CD4-positive, alpha-beta memory T cell (primary cell): Measurements from ENCODE around the gene LRRC45. TPM values are rescaled to one million over a fixed set of nuclear protein-coding genes. Genes with fewer than 3 reads are reported as not detected.
"Not testable (repeated sequence)": the region's sequence is repeated elsewhere in the genome, so short reads cannot be mapped to it uniquely, and the experiment has no call there.

Experiments used
- CTCF ChIA-PET: fragments of 350-600 bp; sonication (Branson Sonifier 250); formaldehyde crosslinking; loops from one replicate; lab custom pipeline; 2021; ENCODE audit warnings: inconsistent platforms; ENCODE audit not compliant: partially characterized antibody; lab: Charles Lee
- POLR2A ChIA-PET: fragments of 350-600 bp; sonication (Branson Sonifier 250); formaldehyde crosslinking; loops from one replicate; lab custom pipeline; 2021; ENCODE audit not compliant: partially characterized antibody; lab: Charles Lee
- DNase-seq, 5 donors: peaks; one replicate each; pipeline versions ENCODE4 v3.0.0 to v3.0.0-alpha.2; 2020 to 2022; ENCODE audit warnings: mixed read lengths in 1 of 5
- H3K27ac ChIP-seq: one replicate; pipeline ENCODE4 v1.7.0; 2013; ENCODE audit warnings: low read depth, low read length
- H3K27me3 ChIP-seq: 2 replicates; pipeline ENCODE4 v1.7.0; 2013; ENCODE audit warnings: mild to moderate bottlenecking, low read length, moderate library complexity; ENCODE audit not compliant: insufficient read depth
- H3K36me3 ChIP-seq: 2 replicates; pipeline ENCODE4 v1.7.0; 2013; ENCODE audit warnings: mild to moderate bottlenecking, low read length, moderate library complexity; ENCODE audit not compliant: insufficient read depth
- H3K4me1 ChIP-seq: 2 replicates; pipeline ENCODE4 v1.7.0; 2013; ENCODE audit warnings: mild to moderate bottlenecking, low read length, moderate library complexity; ENCODE audit not compliant: insufficient read depth
- H3K4me3 ChIP-seq, 2 donors: one replicate each; pipeline ENCODE4 v1.7.0; 2013; ENCODE audit warnings: low read length in 2 of 2, mild to moderate bottlenecking in 1 of 2
- H3K9me3 ChIP-seq, 2 donors: one replicate each; pipeline ENCODE4 v1.7.0; 2013; ENCODE audit warnings: low read length in 2 of 2, control low read depth in 1 of 2; ENCODE audit not compliant: control insufficient read depth in 1 of 2
- H3K27ac Mint-ChIP-seq, 7 donors: one replicate each; pipeline ENCODE4 v1.8.0; 2020 to 2021; ENCODE audit warnings: mixed read lengths in 7 of 7, mild to moderate bottlenecking in 6 of 7, inconsistent platforms in 3 of 7, moderate library complexity in 3 of 7
- H3K27me3 Mint-ChIP-seq, 2 donors: one replicate each; pipeline ENCODE4 v1.8.0; 2020 to 2021; ENCODE audit warnings: mixed read lengths in 2 of 2
- H3K36me3 Mint-ChIP-seq, 2 donors: one replicate each; pipeline ENCODE4 v1.8.0; 2020 to 2021; ENCODE audit warnings: mixed read lengths in 2 of 2, inconsistent platforms in 1 of 2, mild to moderate bottlenecking in 1 of 2
- H3K4me1 Mint-ChIP-seq, 4 donors: one replicate each; pipeline ENCODE4 v1.8.0; 2020 to 2021; ENCODE audit warnings: mixed read lengths in 4 of 4, mild to moderate bottlenecking in 1 of 4
- H3K4me3 Mint-ChIP-seq, 8 donors: one replicate each; pipeline ENCODE4 v1.8.0; 2020 to 2021; ENCODE audit warnings: mixed read lengths in 8 of 8, mild to moderate bottlenecking in 7 of 8, moderate library complexity in 6 of 8, inconsistent platforms in 3 of 8
- H3K9me3 Mint-ChIP-seq, 8 donors: one replicate each; pipeline ENCODE4 v1.8.0; 2020 to 2021; ENCODE audit warnings: mixed read lengths in 8 of 8, mild to moderate bottlenecking in 5 of 8, inconsistent platforms in 3 of 8, moderate library complexity in 1 of 8
- intact Hi-C: fragments of 100-400 bp; cut with micrococcal nuclease; formaldehyde crosslinking; loops from one replicate; pipeline ENCODE4 v1.15.1; 2023
- polyA plus RNA-seq, 2 donors: library from polyadenylated mRNA; unstranded; fragments of 300-500 nt; fragmentation: Illumina TruSeq; gene quantifications; one replicate each; pipeline ENCODE4 v1.2.3, GENCODE V29; 2021
- total RNA-seq, 2 experiments: library from RNA; stranded (reverse); gene quantifications; one replicate each; pipeline ENCODE4 v1.2.3, GENCODE V29; 2021

LRRC45 gene
- total and polyA plus RNA-seq, 4 experiments from 2014 or later = 5.7 to 18.7 (median 13.1) TPM

- H3K4me1 Mint-ChIP-seq = peaks cover 20 to 43% (median 32%) of the 10 kb centered on the region in 4 donors
- Histone ChIP-seq H3K27me3 (no peaks in the 10 kb centered on the region), H3K27ac (no peak overlapping the region), H3K4me1 (peaks cover 31% of the 10 kb centered on the region), H3K9me3 (no peaks in the 10 kb centered on the region), H3K4me3 (no peak overlapping the region), H3K36me3 (peaks cover 10% of the 10 kb centered on the region)
- CTCF ChIA-PET = no interaction called here
- peak overlapping the region in 4 of 7 donors; percentile 15 to 75 (median 50) for H3K27ac Mint-ChIP-seq
- H3K36me3 Mint-ChIP-seq = peaks cover 10 to 21% of the 10 kb centered on the region in 2 donors
- peak in 1 of 5 donors; percentile 17 for DNase-seq
- no peaks in the 10 kb centered on the region for H3K27me3 Mint-ChIP-seq
- peak overlapping the region in 2 of 8 donors; percentile 45 to 72 for H3K4me3 Mint-ChIP-seq
- H3K9me3 Mint-ChIP-seq = peaks cover 0 to 2% (median 0%) of the 10 kb centered on the region in 8 donors
- intact Hi-C loops = no loop called here
- POLR2A ChIA-PET = interaction anchor here (0.9 kb wide), 1 partner anchor 13 kb away, joined by 3 read pairs; no protein-coding TSS in a partner anchor
These were observed 42.3 kb upstream of the LRRC45 start for GRCh38 chr17:81980707-81981343.

- H3K4me3 ChIP-seq, H3K9me3 ChIP-seq, H3K27me3 ChIP-seq, H3K27ac Mint-ChIP-seq, H3K9me3 Mint-ChIP-seq, H3K27ac ChIP-seq, CTCF ChIA-PET, intact Hi-C loops, H3K4me3 Mint-ChIP-seq, DNase-seq, H3K27me3 Mint-ChIP-seq: not testable (repeated sequence)
- POLR2A ChIA-PET = interaction anchor here (0.9 kb wide), 1 partner anchor 14 kb away, joined by 3 read pairs; no protein-coding TSS in a partner anchor
- Mint-ChIP-seq H3K36me3 (peaks cover 10 to 21% of the 10 kb centered on the region in 2 donors), H3K4me1 (peaks cover 16 to 38% (median 27%) of the 10 kb centered on the region in 4 donors)
- peaks cover 12% of the 10 kb centered on the region for H3K36me3 ChIP-seq
- peaks cover 28% of the 10 kb centered on the region for H3K4me1 ChIP-seq
These were observed 41.6 kb upstream of the LRRC45 start for GRCh38 chr17:81981511-81981910.

DNA sequence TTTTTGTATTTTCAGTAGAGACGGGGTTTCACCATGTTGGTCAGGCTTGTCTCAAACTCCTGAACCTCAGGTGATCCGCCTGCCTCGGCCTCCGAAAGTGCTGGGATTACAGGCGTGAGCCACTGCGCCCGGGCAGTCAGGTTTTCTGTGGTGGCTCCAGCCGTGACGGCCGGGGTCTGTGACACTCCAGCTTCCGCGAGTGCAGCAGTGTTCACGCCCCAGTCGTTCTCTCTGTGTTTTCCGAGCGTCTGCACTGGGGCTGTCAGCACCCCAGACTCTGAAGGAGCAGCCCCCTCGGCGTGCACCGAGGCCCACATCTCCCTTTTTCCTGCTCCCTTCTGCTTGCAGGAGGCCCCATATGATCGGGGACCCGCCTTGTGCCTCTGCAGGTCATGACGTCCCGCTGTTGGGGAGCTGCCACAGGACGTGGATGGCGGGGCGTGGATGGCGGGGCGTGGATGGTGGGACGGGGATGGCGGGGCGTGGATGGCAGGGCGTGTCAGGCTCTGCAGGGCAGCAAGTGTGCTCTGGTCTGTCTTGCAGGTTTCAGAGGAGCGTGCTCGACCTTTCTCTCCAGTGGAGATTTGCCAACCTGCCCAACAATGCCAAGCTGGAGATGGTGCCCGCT, 40.0 kb upstream of the LRRC45 start:
- H3K27me3 ChIP-seq = no peaks in the 10 kb centered on the region
- peaks cover 23% of the 10 kb centered on the region for H3K4me1 ChIP-seq
- Mint-ChIP-seq H3K36me3 (peaks cover 10 to 20% of the 10 kb centered on the region in 2 donors), H3K27me3 (no peaks in the 10 kb centered on the region), H3K4me3 (no peak overlapping the region), H3K27ac (no peak overlapping the region), H3K9me3 (peaks cover 0 to 2% (median 0%) of the 10 kb centered on the region in 8 donors), H3K4me1 (peaks cover 17 to 39% (median 26%) of the 10 kb centered on the region in 4 donors)
- H3K9me3 ChIP-seq = no peaks in the 10 kb centered on the region
- intact Hi-C loops = no loop called here
- ChIA-PET POLR2A (no interaction called here), CTCF (interaction anchor here (1.0 kb wide), 1 partner anchor 37 kb away, joined by 3 read pairs; no protein-coding TSS in a partner anchor)
- no peak for DNase-seq
- peaks cover 12% of the 10 kb centered on the region for H3K36me3 ChIP-seq
- H3K27ac ChIP-seq = no peak overlapping the region
- H3K4me3 ChIP-seq = no peak overlapping the region

- Histone ChIP-seq H3K36me3 (peaks cover 12% of the 10 kb centered on the region), H3K27ac (no peak overlapping the region), H3K9me3 (no peaks in the 10 kb centered on the region), H3K4me3 (no peak overlapping the region), H3K4me1 (peaks cover 18% of the 10 kb centered on the region), H3K27me3 (no peaks in the 10 kb centered on the region)
- DNase-seq = no peak
- intact Hi-C loops = no loop called here
- Mint-ChIP-seq H3K4me1 (peaks cover 14 to 34% (median 23%) of the 10 kb centered on the region in 4 donors), H3K27me3 (no peaks in the 10 kb centered on the region), H3K9me3 (peaks cover 0 to 2% (median 0%) of the 10 kb centered on the region in 8 donors), H3K36me3 (peaks cover 10 to 22% of the 10 kb centered on the region in 2 donors), H3K27ac (peak overlapping the region in 1 of 7 donors; percentile 25), H3K4me3 (no peak overlapping the region)
- ChIA-PET POLR2A (interaction anchor here (1.0 kb wide), 1 partner anchor 24 kb away, joined by 5 read pairs; no protein-coding TSS in a partner anchor), CTCF (interaction anchor here (1.0 kb wide), 1 partner anchor 36 kb away, joined by 3 read pairs; no protein-coding TSS in a partner anchor)
These were observed 39.3 kb upstream of the LRRC45 start for GRCh38 chr17:81983639-81984373.

DNA sequence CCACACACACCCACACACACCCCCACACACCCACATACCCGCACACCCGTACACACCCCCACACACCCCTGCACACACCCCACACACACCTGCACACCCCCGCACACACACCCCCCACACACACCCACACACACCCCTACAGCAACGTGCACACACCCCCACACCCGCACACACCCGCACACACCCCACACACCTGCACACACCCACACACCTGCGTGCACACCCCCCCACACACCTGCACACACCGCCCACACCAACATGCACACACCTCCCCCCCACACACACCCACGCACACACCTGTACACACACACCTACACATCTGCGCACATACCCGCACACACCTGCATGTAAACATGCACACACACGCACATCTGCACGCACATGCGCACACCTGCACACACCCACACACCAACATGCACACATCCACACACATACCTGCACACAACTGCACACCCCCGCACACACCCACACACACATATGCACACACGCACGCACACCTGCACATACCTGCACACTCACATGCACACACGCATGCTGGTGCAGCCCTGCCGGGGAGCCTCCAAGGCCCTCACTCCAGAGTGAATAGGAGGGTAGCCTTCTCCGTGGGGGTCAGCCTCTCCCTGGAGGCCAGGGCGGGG, 38.2 kb upstream of the LRRC45 start:
- no peak overlapping the region for H3K27ac Mint-ChIP-seq
- no peak overlapping the region for H3K4me3 ChIP-seq
- H3K9me3 Mint-ChIP-seq = peaks cover 0 to under 1% (median 0%) of the 10 kb centered on the region in 8 donors
- H3K4me3 Mint-ChIP-seq = no peak overlapping the region
- H3K4me1 ChIP-seq = peaks cover 13% of the 10 kb centered on the region
- ChIA-PET CTCF (no interaction called here), POLR2A (no interaction called here)
- H3K4me1 Mint-ChIP-seq = peaks cover 11 to 23% (median 17%) of the 10 kb centered on the region in 4 donors
- H3K27ac ChIP-seq = no peak overlapping the region
- no peaks in the 10 kb centered on the region for H3K27me3 ChIP-seq
- peaks cover 10 to 20% of the 10 kb centered on the region in 2 donors for H3K36me3 Mint-ChIP-seq
- DNase-seq = peak in 1 of 5 donors; percentile 32
- intact Hi-C loops = no loop called here
- H3K9me3 ChIP-seq = no peaks in the 10 kb centered on the region
- no peaks in the 10 kb centered on the region for H3K27me3 Mint-ChIP-seq
- peaks cover 12% of the 10 kb centered on the region for H3K36me3 ChIP-seq

- Histone ChIP-seq H3K4me1 (no peaks in the 10 kb centered on the region), H3K36me3 (peaks cover 12% of the 10 kb centered on the region), H3K4me3 (no peak overlapping the region), H3K9me3 (no peaks in the 10 kb centered on the region), H3K27ac (no peak overlapping the region), H3K27me3 (no peaks in the 10 kb centered on the region)
- Mint-ChIP-seq H3K27me3 (no peaks in the 10 kb centered on the region), H3K36me3 (peaks cover 7 to 15% of the 10 kb centered on the region in 2 donors), H3K4me3 (no peak overlapping the region), H3K27ac (no peak overlapping the region), H3K4me1 (peaks cover 8 to 17% (median 11%) of the 10 kb centered on the region in 4 donors), H3K9me3 (no peaks in the 10 kb centered on the region)
- intact Hi-C loops = no loop called here
- no peak for DNase-seq
- ChIA-PET CTCF (no interaction called here), POLR2A (no interaction called here)
These were observed 36.5 kb upstream of the LRRC45 start for GRCh38 chr17:81986606-81987005.
